Measurements from ENCODE around the gene STARD13.

The STARD13 gene

GRCh38 chr13:33070713-33071112 lies 214.8 kb downstream of the STARD13 start:
- in situ Hi-C loops (cut with MboI; ENCODE audit: low sequenced_read_pairs), result no loop called here

- in situ Hi-C loops (cut with MboI; ENCODE audit: low sequenced_read_pairs), result no loop called here
These were observed 216.2 kb downstream of the STARD13 start for GRCh38 chr13:33069365-33069764.

DNA sequence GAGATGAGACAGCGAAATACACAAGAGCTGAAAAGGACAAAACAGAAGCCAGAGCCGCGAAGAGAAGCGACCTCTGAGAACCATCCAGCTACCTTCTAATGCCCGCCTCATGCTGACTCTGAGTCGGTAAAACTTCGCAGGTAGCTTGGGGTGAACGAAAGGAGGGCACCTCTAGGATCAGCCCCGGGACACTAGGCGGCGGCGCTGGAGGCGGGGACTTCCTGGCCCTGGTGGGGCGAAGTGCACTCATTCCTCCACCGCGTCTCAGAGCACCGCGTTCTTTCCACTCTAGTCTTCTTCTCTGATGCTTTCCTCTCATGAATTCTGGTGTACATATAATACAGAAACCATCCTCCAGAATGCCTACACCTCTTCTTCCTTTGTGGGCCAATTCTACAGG lies 219.2 kb downstream of the STARD13 start:
- in situ Hi-C loops (cut with MboI; ENCODE audit: low sequenced_read_pairs), result no loop called here

- in situ Hi-C loops (cut with MboI; ENCODE audit: low sequenced_read_pairs), result no loop called here
These were observed 224.7 kb downstream of the STARD13 start for GRCh38 chr13:33060815-33061214.

DNA sequence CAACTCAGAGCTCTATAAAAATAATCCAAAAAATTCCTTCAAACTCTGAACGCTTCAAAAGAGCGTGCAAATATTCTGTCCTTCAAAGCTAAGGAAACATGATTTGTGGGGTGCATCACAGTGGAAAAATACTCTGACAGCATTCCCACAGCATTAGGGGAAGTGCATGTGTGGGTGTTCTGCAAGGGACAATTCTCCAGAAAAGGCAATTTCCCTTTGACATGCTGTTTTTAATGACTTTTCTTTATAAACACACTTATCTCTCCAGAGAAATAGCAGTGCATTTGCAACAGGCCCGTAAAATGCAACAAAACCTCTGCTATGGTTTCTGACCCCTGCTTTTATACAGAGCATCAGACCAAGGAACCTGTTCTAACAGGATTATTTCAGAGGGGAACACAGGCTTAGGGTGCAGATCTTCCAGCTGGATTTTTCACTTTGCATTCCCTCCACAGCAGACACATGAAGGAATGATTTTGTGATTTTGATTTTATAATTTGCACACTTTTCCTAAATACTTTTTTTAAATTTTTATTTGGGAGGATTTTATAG lies 226.7 kb downstream of the STARD13 start:
- in situ Hi-C loops (cut with MboI; ENCODE audit: low sequenced_read_pairs), result no loop called here

DNA sequence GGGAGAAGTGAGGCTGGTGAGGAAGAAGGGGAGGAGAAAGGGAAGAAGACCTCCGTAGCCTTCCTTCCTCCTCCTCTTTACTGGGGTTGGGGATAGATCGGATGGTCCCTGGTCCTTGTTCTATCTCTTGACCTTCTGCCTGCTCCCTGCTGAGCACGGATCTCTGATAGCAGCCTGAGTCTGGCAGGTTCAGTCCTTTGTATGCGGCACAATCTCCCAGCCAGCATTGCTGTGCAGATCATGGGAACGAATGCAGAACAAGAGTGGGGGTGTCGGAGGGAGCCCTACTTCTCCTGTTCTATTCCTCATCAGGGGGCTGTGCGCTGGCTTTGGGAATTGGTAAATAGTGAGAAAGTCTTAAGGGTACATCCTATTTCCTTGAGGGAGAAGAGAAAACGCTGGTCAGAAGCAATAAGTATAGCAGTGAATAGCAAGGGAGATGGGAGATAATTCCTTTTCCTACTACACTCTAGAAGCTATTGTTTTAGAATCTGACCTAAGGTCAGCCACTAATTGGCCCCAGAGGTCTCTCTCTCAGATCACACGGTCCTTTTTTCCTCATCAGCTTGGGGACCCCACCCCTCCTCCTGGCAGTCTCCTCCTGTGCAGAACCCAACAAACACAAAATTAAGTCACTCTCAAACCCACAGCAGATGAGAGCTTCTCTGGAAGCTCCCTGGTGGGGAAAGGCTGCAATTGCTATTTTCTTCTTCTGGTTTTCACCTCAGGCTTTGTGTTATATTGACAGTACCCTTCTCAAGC lies 228.4 kb downstream of the STARD13 start:
- in situ Hi-C loops (cut with MboI; ENCODE audit: low sequenced_read_pairs), result no loop called here

DNA sequence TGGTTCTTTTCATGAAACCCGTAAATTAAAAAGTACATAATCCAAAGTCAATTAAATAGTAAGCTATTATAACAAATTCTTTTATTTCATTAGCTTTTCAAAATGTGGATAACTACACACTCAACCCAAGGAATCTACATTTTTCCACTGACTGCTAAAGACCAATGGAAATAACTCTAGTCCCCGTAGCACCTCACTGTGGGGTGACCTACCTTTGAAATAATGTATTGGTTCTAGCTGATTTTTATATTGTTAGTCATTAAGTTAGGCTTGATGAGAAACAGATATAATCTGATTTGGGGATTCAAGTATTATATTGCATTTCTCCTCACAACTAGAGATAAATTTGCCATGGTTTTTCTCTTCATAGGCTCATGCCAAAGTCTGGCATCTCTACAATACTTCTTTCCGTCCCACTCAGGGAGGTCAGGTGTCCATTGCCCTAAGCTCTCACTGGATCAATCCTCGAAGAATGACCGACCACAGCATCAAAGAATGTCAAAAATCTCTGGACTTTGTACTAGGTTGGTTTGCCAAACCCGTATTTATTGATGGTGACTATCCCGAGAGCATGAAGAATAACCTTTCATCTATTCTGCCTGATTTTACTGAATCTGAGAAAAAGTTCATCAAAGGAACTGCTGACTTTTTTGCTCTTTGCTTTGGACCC lies 232.0 kb downstream of the STARD13 start:
- in situ Hi-C loops (cut with MboI; ENCODE audit: low sequenced_read_pairs), result no loop called here
